HG03571 (cell line): Measurements from ENCODE around the gene IPCEF1.

Experiments
- ATAC-seq: cut with Tn5 transposase; IDR thresholded peaks from one replicate; pipeline ENCODE4 v1.9.1; 2021; ENCODE audit not compliant: unreplicated experiment

IPCEF1 gene

GRCh38 chr6:154117485-154117884 lies 239.1 kb downstream of the IPCEF1 start:
- ATAC-seq = no peak

DNA sequence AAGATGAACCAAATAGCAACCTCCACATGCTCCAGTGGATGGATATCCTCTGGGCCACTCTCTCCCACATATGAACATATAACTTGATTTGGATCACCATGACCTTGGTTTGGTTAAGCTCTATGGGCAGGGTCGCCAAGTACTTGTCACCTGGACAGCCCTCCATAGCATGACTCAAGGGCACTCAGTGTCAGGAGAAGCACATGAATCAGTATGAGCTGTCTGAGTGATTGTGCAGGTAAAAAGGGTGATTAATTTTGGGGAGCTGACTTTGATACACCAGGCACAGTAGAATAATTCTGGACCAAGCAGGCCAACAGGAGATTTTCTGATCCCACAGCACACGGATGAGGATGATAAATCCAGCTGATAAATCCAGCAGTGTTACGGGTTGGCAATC lies 243.2 kb downstream of the IPCEF1 start:
- no peak for ATAC-seq

GRCh38 chr6:154112181-154112809 lies 244.3 kb downstream of the IPCEF1 start:
- ATAC-seq = no peak

GRCh38 chr6:154111025-154111424 lies 245.6 kb downstream of the IPCEF1 start:
- no peak for ATAC-seq

DNA sequence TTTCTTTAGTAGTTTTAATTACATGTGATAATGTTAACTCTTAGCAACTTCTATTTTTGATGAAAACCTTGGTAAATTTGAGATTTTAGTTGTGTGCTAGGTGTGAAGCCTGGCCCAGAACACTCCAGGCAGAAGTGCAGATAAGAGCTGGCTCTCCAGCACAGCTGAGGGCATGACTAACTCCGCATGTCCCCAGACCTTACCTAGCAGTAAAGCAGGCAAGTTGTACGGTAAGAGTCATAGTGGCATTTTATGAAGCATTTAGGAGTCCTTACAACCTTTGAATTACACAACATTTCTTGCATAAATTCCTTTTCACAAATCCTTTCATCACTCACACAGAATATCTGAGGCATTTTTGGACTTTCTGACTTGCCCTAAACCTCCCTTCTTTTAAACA lies 250.4 kb downstream of the IPCEF1 start:
- no peak for ATAC-seq
